ENCODE measurements around the gene MAGI1. TPM values are rescaled to one million over a fixed set of nuclear protein-coding genes. Genes with fewer than 3 reads are reported as not detected.
A peak's percentile ranks its signal among the peaks of the same experiment; 100 is the strongest.

MAGI1 gene
- total and polyA plus RNA-seq, 10 donors = 3.5 to 104 (median 62.3) TPM

DNA sequence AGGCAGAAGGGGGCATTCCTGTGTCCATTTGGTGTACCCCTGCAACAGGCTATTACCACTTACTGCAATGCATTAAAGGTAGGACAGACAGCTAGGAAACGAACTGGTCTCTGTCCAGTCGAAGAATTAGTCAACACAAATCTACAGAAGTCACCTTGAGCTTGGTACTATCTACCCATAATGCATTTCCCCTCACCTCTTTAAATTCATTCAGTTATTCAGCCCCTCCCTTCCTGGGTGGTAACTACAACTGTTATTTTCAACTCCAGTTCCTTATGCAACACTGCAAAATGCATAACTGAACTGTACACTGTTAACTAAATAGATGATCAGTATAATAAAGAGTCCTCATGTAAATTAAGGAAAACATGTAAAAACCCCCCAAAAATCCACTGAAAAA, 77.6 kb downstream of the MAGI1 start:
- H3K27ac ChIP-seq = peak overlapping the region in 6 of 8 donors; percentile 16 to 59 (median 42)
- DNase-seq = no peak
- intact Hi-C loops (cut with DNase I; ENCODE audit: low total_unique reads) = no loop called here
- H3K4me1 ChIP-seq = peaks cover 0 to 14% (median 5%) of the 10 kb centered on the region in 6 donors
- no peaks in the 10 kb centered on the region for H3K36me3 ChIP-seq
- TF ChIP-seq POLR2AphosphoS5 (IDR thresholded peaks at IDR 0.05) (no peak), POLR2A (IDR thresholded peaks at IDR 0.05) (no peak)
- TF ChIP-seq, protein P1, sequence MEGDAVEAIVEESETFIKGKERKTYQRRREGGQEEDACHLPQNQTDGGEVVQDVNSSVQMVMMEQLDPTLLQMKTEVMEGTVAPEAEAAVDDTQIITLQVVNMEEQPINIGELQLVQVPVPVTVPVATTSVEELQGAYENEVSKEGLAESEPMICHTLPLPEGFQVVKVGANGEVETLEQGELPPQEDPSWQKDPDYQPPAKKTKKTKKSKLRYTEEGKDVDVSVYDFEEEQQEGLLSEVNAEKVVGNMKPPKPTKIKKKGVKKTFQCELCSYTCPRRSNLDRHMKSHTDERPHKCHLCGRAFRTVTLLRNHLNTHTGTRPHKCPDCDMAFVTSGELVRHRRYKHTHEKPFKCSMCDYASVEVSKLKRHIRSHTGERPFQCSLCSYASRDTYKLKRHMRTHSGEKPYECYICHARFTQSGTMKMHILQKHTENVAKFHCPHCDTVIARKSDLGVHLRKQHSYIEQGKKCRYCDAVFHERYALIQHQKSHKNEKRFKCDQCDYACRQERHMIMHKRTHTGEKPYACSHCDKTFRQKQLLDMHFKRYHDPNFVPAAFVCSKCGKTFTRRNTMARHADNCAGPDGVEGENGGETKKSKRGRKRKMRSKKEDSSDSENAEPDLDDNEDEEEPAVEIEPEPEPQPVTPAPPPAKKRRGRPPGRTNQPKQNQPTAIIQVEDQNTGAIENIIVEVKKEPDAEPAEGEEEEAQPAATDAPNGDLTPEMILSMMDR (IDR thresholded peaks at IDR 0.05 in 8 of 11, conservative IDR thresholded peaks at IDR 0.05 in 3 of 11) = no peak
- 47 to 90% (median 64%) methylated on average over 2 of the region's 2 CpGs for WGBS, 5 donors
- no peaks in the 10 kb centered on the region for H3K9me3 ChIP-seq
- H3K27me3 ChIP-seq (replicated peaks in 1 of 7) = no peaks in the 10 kb centered on the region
- H3K4me3 ChIP-seq = no peak overlapping the region

DNA sequence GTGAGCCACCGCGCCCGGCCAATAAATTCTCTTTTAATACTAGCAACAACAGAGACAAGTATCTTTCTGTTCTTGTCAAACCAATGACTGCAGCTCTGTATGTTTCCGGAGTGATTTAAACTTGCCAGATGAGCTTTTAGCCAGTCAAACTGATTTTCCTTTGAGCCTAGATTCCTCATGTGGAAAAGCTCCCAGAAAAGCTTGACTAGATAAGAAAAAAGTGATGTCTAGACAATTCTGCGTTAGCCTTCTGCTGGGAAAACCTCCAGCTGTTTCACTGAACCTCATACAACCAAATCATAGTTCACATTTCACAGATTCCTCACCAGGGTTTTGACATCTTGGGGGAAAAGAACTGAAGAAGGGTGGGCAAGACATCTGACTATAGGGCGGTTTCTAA, 78.6 kb downstream of the MAGI1 start:
- H3K27me3 ChIP-seq (replicated peaks in 1 of 7) = no peaks in the 10 kb centered on the region
- H3K27ac ChIP-seq = peak overlapping the region in 1 of 8 donors; percentile 20
- no peak overlapping the region for H3K4me3 ChIP-seq
- peaks cover 0 to 14% (median 5%) of the 10 kb centered on the region in 6 donors for H3K4me1 ChIP-seq
- DNase-seq = no peak
- H3K9me3 ChIP-seq = no peaks in the 10 kb centered on the region
- WGBS, 5 donors = 67 to 85% (median 77%) methylated on average over 6 of the region's 6 CpGs
- no peaks in the 10 kb centered on the region for H3K36me3 ChIP-seq
- intact Hi-C loops (cut with DNase I; ENCODE audit: low total_unique reads) = no loop called here
- TF ChIP-seq, protein P1 (IDR thresholded peaks at IDR 0.05 in 8 of 11, conservative IDR thresholded peaks at IDR 0.05 in 3 of 11) = no peak
- TF ChIP-seq POLR2A (IDR thresholded peaks at IDR 0.05) (no peak), POLR2AphosphoS5 (IDR thresholded peaks at IDR 0.05) (no peak)

DNA sequence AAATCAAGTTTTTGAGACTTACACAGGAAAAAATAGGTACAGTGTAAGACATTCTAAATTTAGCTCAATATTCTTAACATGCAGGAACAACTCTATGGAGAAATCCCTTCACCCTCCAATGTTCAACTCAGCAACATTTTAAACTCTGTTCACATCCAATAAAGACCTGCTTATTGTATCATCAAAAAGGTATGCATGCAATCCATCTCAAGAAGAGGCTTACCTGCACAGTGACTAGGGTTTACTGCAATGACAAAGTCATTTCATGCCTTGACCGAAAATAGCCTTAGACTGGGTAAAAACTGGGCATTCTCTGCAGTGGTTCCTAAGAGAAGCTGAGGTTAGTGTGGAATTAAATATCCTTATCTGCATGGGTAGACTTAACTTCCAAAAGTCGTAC, 80.5 kb downstream of the MAGI1 start:
- intact Hi-C loops (cut with DNase I; ENCODE audit: low total_unique reads) = no loop called here
- no peaks in the 10 kb centered on the region for H3K27me3 ChIP-seq (replicated peaks in 1 of 7)
- no peaks in the 10 kb centered on the region for H3K9me3 ChIP-seq
- H3K4me1 ChIP-seq = peaks cover 0 to 22% (median 11%) of the 10 kb centered on the region in 6 donors
- H3K36me3 ChIP-seq = no peaks in the 10 kb centered on the region
- no peak for TF ChIP-seq POLR2A (IDR thresholded peaks at IDR 0.05)
- TF ChIP-seq POLR2AphosphoS5 (IDR thresholded peaks at IDR 0.05) = no peak
- TF ChIP-seq, protein P1 (IDR thresholded peaks at IDR 0.05 in 8 of 11, conservative IDR thresholded peaks at IDR 0.05 in 3 of 11) = no peak
- no peak overlapping the region for H3K4me3 ChIP-seq
- DNase-seq = no peak
- no peak overlapping the region for H3K27ac ChIP-seq
- WGBS, 5 donors = 88 to 95% (median 91%) methylated on average over 2 of the region's 2 CpGs

DNA sequence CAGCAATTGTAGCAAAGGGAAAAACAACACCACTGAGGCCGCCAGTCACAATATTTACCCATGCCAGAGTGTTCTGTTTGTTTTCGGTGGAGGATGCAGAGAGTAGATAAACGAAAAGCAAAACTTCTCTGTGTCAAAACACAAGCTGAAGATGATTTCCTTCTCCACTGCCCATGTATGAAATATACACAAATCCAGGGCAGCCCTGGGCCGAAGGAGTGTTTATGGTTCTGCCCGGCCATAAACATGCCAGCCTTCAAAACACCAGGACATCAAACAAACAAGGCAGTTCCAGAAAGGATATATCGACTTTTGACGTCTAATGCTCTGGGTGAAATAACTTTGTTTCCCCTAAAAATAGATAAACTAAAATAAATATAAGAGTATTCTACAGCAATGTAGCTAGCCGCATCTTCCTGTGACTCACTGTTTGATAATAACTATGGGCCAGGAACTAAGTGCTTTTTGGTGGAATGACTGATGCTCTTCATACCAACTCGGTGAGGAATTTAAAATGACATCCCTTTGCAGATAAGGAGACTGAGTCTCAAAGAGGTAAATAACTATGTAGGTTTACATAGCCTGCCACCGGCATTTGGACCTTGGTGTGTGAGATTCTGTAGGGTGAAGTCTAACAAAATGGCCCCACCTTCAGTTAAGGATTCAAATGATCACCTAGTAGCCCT, 82.8 kb downstream of the MAGI1 start:
- no peaks in the 10 kb centered on the region for H3K27me3 ChIP-seq (replicated peaks in 1 of 7)
- H3K27ac ChIP-seq = peak overlapping the region in 4 of 8 donors; percentile 1 to 78 (median 46)
- no peak for DNase-seq
- peaks cover 0 to 35% (median 17%) of the 10 kb centered on the region in 6 donors for H3K4me1 ChIP-seq
- no peaks in the 10 kb centered on the region for H3K36me3 ChIP-seq
- H3K4me3 ChIP-seq = no peak overlapping the region
- intact Hi-C loops (cut with DNase I; ENCODE audit: low total_unique reads) = no loop called here
- TF ChIP-seq, protein P1 (IDR thresholded peaks at IDR 0.05 in 8 of 11, conservative IDR thresholded peaks at IDR 0.05 in 3 of 11) = no peak
- no peak for TF ChIP-seq POLR2A (IDR thresholded peaks at IDR 0.05)
- H3K9me3 ChIP-seq = no peaks in the 10 kb centered on the region
- WGBS, 5 donors = 77 to 88% (median 85%) methylated on average over 10 of the region's 10 CpGs
